Vein endothelial cell (primary cell): ENCODE results near the gene OR2T12. TPM values are rescaled to one million over a fixed set of nuclear protein-coding genes. Genes with fewer than 3 reads are reported as not detected.

ENCODE experiments used
- total RNA-seq: library from RNA; depleted of rRNA; stranded (reverse); fragments of >200 nt; gene quantifications from 2 replicates; pipeline ENCODE4 v1.2.3, GENCODE V29; 2012

OR2T12 gene, protein sequence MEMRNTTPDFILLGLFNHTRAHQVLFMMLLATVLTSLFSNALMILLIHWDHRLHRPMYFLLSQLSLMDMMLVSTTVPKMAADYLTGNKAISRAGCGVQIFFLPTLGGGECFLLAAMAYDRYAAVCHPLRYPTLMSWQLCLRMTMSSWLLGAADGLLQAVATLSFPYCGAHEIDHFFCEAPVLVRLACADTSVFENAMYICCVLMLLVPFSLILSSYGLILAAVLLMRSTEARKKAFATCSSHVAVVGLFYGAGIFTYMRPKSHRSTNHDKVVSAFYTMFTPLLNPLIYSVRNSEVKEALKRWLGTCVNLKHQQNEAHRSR
- total RNA-seq, result not detected in 2 replicates

DNA sequence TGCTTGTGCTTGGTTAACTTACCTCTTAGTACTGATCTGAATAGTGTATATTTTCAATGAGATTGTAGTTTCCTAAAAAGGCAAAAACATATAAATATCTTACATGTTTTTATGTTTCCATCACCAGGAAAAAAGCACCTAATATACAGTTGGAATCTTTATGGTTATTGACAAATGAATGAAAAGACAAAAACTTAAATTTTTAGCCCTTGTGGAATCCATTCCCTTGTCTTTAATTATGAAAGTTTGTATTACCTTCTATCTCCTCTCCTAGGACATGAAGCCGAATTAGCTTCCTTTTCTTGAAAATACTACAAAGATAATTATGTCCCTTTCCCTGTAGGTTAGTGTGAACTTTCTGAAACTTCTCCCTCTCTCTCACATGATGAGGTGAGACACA lies at the start of gene OR2T12:
TSS of gene OR2T12 (minus strand) at position 101 of the 400 bp plus-strand sequence. CDS start 7,846 bp downstream, outside the sequence.

DNA sequence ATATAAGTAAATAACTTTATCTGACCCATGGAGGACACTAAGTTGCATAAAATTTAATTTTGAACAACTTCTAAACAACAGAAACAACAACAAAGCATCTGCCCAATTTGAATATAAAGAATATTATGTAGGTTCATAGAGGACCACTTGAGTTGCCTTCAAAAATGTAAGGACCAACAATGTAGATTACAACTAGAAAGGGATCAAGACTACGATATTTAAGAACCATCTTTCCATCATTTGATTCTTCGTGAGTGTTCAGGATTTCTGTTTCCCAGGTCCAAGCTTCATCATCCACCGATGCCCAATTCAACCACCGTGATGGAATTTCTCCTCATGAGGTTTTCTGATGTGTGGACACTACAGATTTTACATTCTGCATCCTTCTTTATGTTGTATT lies 45.3 kb upstream of the OR2T12 start, which contains the start of gene OR14C36:
TSS of gene OR14C36 (plus strand) at position 301 of the 400 bp plus-strand sequence. CDS start at position 301, 0 bp downstream.

DNA sequence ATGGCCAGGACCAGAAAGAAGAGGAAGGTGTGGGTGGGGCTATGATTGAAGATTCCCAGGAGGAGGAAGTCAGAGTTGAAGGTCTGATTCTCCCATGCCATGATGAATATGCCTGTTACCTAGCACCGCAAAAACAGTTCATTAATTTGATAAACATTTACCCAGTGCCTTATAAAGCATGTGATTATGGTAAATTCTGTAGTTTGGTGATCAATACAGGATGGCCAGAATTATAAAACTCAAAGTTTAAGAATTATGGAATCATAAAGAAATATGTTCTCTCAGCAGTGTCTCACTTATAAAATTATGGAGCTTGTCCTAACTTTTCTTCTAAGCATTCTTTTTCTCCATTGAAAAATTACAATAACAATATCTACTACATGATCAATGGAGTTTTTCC lies 21.2 kb upstream of the OR2T12 start, which contains the start of gene OR2M7:
TSS of gene OR2M7 (minus strand) at position 101 of the 400 bp plus-strand sequence. CDS start at position 101, 0 bp downstream.

DNA sequence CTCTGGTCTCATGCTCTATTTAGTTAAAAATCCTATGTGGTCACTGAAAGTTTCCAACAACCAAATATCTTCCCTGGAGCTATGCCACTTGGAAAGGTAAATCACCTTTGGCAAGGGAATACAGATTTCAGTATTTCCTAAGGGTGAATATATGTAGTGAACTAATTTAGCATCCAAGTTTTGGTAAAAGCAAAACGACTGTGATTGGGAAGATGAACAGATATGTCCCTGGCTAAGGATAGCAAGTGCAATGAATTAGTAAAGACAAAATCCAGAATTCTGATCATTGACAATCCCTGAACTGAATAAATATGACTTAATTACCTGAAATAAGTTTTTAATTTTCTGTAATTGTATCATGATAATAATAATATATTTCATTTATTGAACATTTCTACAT lies 25.3 kb downstream of the OR2T12 start, which contains the start of gene OR2T33:
TSS of gene OR2T33 (minus strand) at position 101 of the 400 bp plus-strand sequence. CDS start 4,162 bp downstream, outside the sequence.

Other genes starting within 250 kb of the OR2T12 start
- gene OR2L13, start 208.2 kb downstream of the OR2T12 start, total RNA-seq, result not detected in 2 replicates
- not detected in 2 replicates for gene OR2M5, start 158.3 kb downstream of the OR2T12 start, total RNA-seq
- not detected in 2 replicates for gene OR2M2, start 128.6 kb downstream of the OR2T12 start, total RNA-seq
- not detected in 2 replicates for gene OR2M3, start 106.2 kb downstream of the OR2T12 start, total RNA-seq
- gene OR2M4, start 72.0 kb downstream of the OR2T12 start, total RNA-seq, result not detected in 2 replicates
- gene OR2T33, start 25.4 kb downstream of the OR2T12 start, total RNA-seq, result not detected in 2 replicates
- not detected in 2 replicates for gene OR2M7, start 21.1 kb upstream of the OR2T12 start, total RNA-seq
- not detected in 2 replicates for gene OR14C36, start 45.4 kb upstream of the OR2T12 start, total RNA-seq
- not detected in 2 replicates for gene OR2T4, start 58.2 kb upstream of the OR2T12 start, total RNA-seq
- not detected in 2 replicates for gene OR2T6, start 72.3 kb upstream of the OR2T12 start, total RNA-seq
- gene OR2T1, start 99.6 kb upstream of the OR2T12 start, total RNA-seq, result not detected in 2 replicates
- not detected in 2 replicates for gene OR2T2, start 142.2 kb upstream of the OR2T12 start, total RNA-seq
- gene OR2T3, start 169.9 kb upstream of the OR2T12 start, total RNA-seq, result not detected in 2 replicates
- gene OR2T5, start 185.2 kb upstream of the OR2T12 start, total RNA-seq, result not detected in 2 replicates
- not detected in 2 replicates for gene OR2G6, start 204.6 kb upstream of the OR2T12 start, total RNA-seq